Epithelial cell of proximal tubule (primary cell): ENCODE measurements around the gene SERHL2. TPM values are rescaled to one million over a fixed set of nuclear protein-coding genes. Genes with fewer than 3 reads are reported as not detected.
"Not testable (repeated sequence)": the region's sequence is repeated elsewhere in the genome, so short reads cannot be mapped to it uniquely, and the experiment has no call there.

Experiments
- DNase-seq: peaks from one replicate; pipeline ENCODE4 v3.0.0-alpha.2; 2011; ENCODE audit warnings: low read depth
- H3K4me3 ChIP-seq: 2 replicates; pipeline ENCODE4 v1.5.1; 2011; ENCODE audit warnings: low read depth, mild to moderate bottlenecking, low read length
- CTCF ChIP-seq: conservative IDR thresholded peaks from 2 replicates; pipeline ENCODE4 v1.5.1; 2012; ENCODE audit warnings: low read depth, mild to moderate bottlenecking, low read length
- total RNA-seq: library from RNA; depleted of rRNA; stranded (reverse); fragments of >200 nt; gene quantifications from 2 replicates; pipeline ENCODE4 v1.2.3, GENCODE V29; 2015

Gene SERHL2
- total RNA-seq, 1 donor from 2014 or later, result 0.23 TPM

GRCh38 chr22:42562684-42563083 lies 8.9 kb downstream of the SERHL2 start:
- DNase-seq, result no peak
- no peak overlapping the region for H3K4me3 ChIP-seq
- no peak for TF ChIP-seq CTCF

GRCh38 chr22:42563943-42564342 lies 10.2 kb downstream of the SERHL2 start:
- not testable (repeated sequence) for DNase-seq, H3K4me3 ChIP-seq

GRCh38 chr22:42564699-42565098 lies 10.9 kb downstream of the SERHL2 start:
- H3K4me3 ChIP-seq, result no peak overlapping the region
- DNase-seq, result no peak
- TF ChIP-seq CTCF, result no peak

GRCh38 chr22:42565956-42566355 lies 12.2 kb downstream of the SERHL2 start:
- no peak for DNase-seq
- no peak for TF ChIP-seq CTCF
- H3K4me3 ChIP-seq, result no peak overlapping the region

GRCh38 chr22:42567950-42568349 lies 14.2 kb downstream of the SERHL2 start:
- DNase-seq, H3K4me3 ChIP-seq: not testable (repeated sequence)

GRCh38 chr22:42570580-42570979 lies 16.8 kb downstream of the SERHL2 start:
- DNase-seq, result not testable (repeated sequence)

GRCh38 chr22:42571068-42571467 lies 17.3 kb downstream of the SERHL2 start:
- DNase-seq, H3K4me3 ChIP-seq: not testable (repeated sequence)

More at GRCh38 chr22:42570580-42570979, 16.8 kb downstream of the SERHL2 start:
- not testable (repeated sequence) for H3K4me3 ChIP-seq

GRCh38 chr22:42574046-42574445 lies 20.3 kb downstream of the SERHL2 start:
- not testable (repeated sequence) for DNase-seq, H3K4me3 ChIP-seq

GRCh38 chr22:42574468-42574867 lies 20.7 kb downstream of the SERHL2 start:
- DNase-seq, H3K4me3 ChIP-seq: not testable (repeated sequence)

- not testable (repeated sequence) for H3K4me3 ChIP-seq, DNase-seq
Observed at GRCh38 chr22:42575996-42576574, 22.3 kb downstream of the SERHL2 start.

- H3K4me3 ChIP-seq, DNase-seq: not testable (repeated sequence)
Observed at GRCh38 chr22:42577141-42577540, 23.4 kb downstream of the SERHL2 start.
